SK-N-SH (cell line): ENCODE measurements around the gene KCNH4.

ENCODE experiments used
- CHD2 ChIP-seq: fragments of 150-350 bp; IDR thresholded peaks from 2 replicates; pipeline ENCODE4 v1.6.1; 2018; ENCODE audit warnings: low read length; ENCODE audit not compliant: partially characterized antibody
- CTCF ChIP-seq: fragments of 200-600 bp; sonication (generic); IDR thresholded peaks from 2 replicates; pipeline ENCODE4 v1.6.1; 2017; ENCODE audit warnings: antibody characterized with exemption, mild to moderate bottlenecking, moderate library complexity
- NFIC ChIP-seq: IDR thresholded peaks from 2 replicates; pipeline ENCODE4 v1.4.0; 2012; ENCODE audit warnings: borderline replicate concordance
- POLR2AphosphoS5 ChIP-seq: IDR thresholded peaks from 2 replicates; pipeline ENCODE4 v1.6.1; 2012; ENCODE audit warnings: low read depth, low read length
- RFX5 ChIP-seq: IDR thresholded peaks from 2 replicates; pipeline ENCODE4 v1.6.1; 2012; ENCODE audit warnings: mild to moderate bottlenecking, improper control_type of control experiment, low read length
- USF2 ChIP-seq: fragments of 150-350 bp; IDR thresholded peaks from 2 replicates; pipeline ENCODE4 v1.6.1; 2017; ENCODE audit warnings: antibody characterized with exemption, low read length, low read depth, borderline replicate concordance

GRCh38 chr17:42171831-42172230 lies 9.1 kb downstream of the KCNH4 start:
- TF ChIP-seq CTCF (no peak), POLR2AphosphoS5 (no peak), USF2 (no peak), CHD2 (no peak), RFX5 (no peak), NFIC (no peak)
